IPS-15b (cell line): ENCODE data around the gene ZDHHC8.

Experiments
- H3K27me3 ChIP-seq: one replicate; pipeline ENCODE4 v1.6.1; 2013; ENCODE audit warnings: low read length; ENCODE audit not compliant: control insufficient read depth, insufficient read depth
- H3K36me3 ChIP-seq: one replicate; pipeline ENCODE4 v1.6.1; 2013; ENCODE audit warnings: low read length; ENCODE audit not compliant: control insufficient read depth, insufficient read depth
- H3K4me1 ChIP-seq: one replicate; pipeline ENCODE4 v1.6.1; 2013; ENCODE audit warnings: mild to moderate bottlenecking, low read length; ENCODE audit not compliant: control insufficient read depth, insufficient read depth
- H3K4me3 ChIP-seq: one replicate; pipeline ENCODE4 v1.5.1; 2013; ENCODE audit warnings: low read depth, low read length
- H3K9ac ChIP-seq: one replicate; pipeline ENCODE4 v1.6.1; 2013; ENCODE audit warnings: low read depth, mild to moderate bottlenecking, low read length
- H3K9me3 ChIP-seq: one replicate; pipeline ENCODE4 v1.6.1; 2013; ENCODE audit warnings: mild to moderate bottlenecking, low read length; ENCODE audit not compliant: control insufficient read depth, insufficient read depth

Gene ZDHHC8

DNA sequence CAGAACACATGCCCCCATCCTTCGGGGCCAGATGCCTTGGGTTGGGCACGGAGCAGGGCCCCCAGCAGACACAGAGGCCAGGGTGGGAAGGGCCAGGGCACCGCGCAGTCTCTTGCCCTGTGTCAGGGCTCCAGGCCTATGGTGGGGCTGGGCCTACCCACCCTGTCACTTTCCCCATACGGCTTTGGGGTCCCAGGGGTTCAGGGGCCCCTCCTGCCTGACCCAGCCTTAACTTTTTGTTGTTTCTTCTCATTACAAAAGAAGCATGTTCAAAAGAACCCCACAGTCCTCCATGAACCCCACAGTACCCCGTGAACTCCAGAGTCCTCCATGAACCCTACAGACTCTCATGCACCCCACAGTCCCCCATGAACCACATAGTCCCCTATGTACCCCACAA lies 52.2 kb downstream of the ZDHHC8 start:
- no peaks in the 10 kb centered on the region for H3K36me3 ChIP-seq
- H3K27me3 ChIP-seq, result no peaks in the 10 kb centered on the region
- no peaks in the 10 kb centered on the region for H3K4me1 ChIP-seq
- no peak overlapping the region for H3K9ac ChIP-seq
- H3K4me3 ChIP-seq, result no peak overlapping the region
- H3K9me3 ChIP-seq, result no peaks in the 10 kb centered on the region

DNA sequence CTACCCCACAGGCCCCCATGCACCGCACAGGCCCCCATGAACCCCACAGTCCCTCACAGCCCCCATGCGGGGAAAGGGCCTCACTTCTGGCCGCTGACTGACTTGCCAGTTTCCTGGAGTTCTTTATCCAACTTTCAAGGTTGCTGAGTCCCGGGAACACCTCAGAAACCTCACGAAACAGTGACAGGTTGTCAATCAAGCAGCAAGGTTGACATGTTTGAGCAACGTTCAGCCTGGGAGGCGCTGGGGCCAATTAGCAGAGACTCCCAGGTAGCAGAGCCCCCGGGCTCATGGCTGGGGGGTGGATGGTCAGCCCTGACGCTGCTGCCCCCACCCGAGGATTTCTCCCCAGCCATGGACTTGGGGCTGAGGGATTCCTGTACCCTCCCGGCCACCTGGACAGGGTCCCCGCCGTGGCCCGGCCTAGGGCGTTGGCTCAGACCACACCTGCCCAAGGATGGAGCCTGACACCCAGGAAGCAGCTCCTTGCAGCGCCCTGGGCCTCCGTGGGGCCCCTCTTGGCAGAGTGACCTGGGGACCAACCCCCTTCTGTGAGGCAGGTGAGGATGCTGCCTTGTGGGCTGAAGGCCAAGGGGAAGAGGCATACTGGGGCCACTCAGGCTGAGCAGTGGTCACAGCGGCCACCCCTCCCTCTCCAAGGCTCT lies 53.0 kb downstream of the ZDHHC8 start:
- H3K9ac ChIP-seq, result no peak overlapping the region
- no peaks in the 10 kb centered on the region for H3K36me3 ChIP-seq
- H3K4me1 ChIP-seq, result no peaks in the 10 kb centered on the region
- no peaks in the 10 kb centered on the region for H3K27me3 ChIP-seq
- no peaks in the 10 kb centered on the region for H3K9me3 ChIP-seq
- no peak overlapping the region for H3K4me3 ChIP-seq

- H3K36me3 ChIP-seq, result no peaks in the 10 kb centered on the region
- H3K4me1 ChIP-seq, result no peaks in the 10 kb centered on the region
- H3K27me3 ChIP-seq, result no peaks in the 10 kb centered on the region
- no peaks in the 10 kb centered on the region for H3K9me3 ChIP-seq
- no peak overlapping the region for H3K4me3 ChIP-seq
- no peak overlapping the region for H3K9ac ChIP-seq
Measured at GRCh38 chr22:20185750-20186149, 54.1 kb downstream of the ZDHHC8 start.

- Histone ChIP-seq H3K9me3 (no peaks in the 10 kb centered on the region), H3K4me1 (no peaks in the 10 kb centered on the region), H3K27me3 (no peaks in the 10 kb centered on the region), H3K4me3 (no peak overlapping the region), H3K9ac (no peak overlapping the region), H3K36me3 (no peaks in the 10 kb centered on the region)
Measured at GRCh38 chr22:20186183-20186870, 54.7 kb downstream of the ZDHHC8 start.

- H3K36me3 ChIP-seq, result no peaks in the 10 kb centered on the region
- no peak overlapping the region for H3K4me3 ChIP-seq
- no peaks in the 10 kb centered on the region for H3K4me1 ChIP-seq
- H3K27me3 ChIP-seq, result no peaks in the 10 kb centered on the region
- no peaks in the 10 kb centered on the region for H3K9me3 ChIP-seq
- H3K9ac ChIP-seq, result no peak overlapping the region
Measured at GRCh38 chr22:20186871-20187546, 55.4 kb downstream of the ZDHHC8 start.

- Histone ChIP-seq H3K36me3 (no peaks in the 10 kb centered on the region), H3K4me3 (no peak overlapping the region), H3K9ac (no peak overlapping the region), H3K9me3 (no peaks in the 10 kb centered on the region), H3K4me1 (no peaks in the 10 kb centered on the region), H3K27me3 (no peaks in the 10 kb centered on the region)
Measured at GRCh38 chr22:20187777-20188566, 56.4 kb downstream of the ZDHHC8 start.

DNA sequence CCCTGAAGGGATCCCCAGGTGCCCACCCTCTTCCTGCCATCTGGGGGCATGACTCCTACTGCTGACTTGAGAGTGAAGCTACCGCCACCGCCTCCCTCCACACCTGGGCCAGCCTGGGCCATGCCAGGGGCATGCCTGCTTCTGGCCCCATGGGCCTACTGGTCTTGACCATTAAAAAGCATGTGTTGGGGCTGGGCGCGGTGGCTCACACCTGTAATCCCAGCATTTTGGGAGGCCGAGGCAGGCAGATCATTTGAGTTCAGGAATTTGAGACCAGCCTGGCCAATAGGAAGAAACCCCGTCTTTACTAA lies 56.9 kb downstream of the ZDHHC8 start:
- no peaks in the 10 kb centered on the region for H3K9me3 ChIP-seq
- no peak overlapping the region for H3K4me3 ChIP-seq
- H3K9ac ChIP-seq, result no peak overlapping the region
- H3K36me3 ChIP-seq, result no peaks in the 10 kb centered on the region
- no peaks in the 10 kb centered on the region for H3K27me3 ChIP-seq
- no peaks in the 10 kb centered on the region for H3K4me1 ChIP-seq

DNA sequence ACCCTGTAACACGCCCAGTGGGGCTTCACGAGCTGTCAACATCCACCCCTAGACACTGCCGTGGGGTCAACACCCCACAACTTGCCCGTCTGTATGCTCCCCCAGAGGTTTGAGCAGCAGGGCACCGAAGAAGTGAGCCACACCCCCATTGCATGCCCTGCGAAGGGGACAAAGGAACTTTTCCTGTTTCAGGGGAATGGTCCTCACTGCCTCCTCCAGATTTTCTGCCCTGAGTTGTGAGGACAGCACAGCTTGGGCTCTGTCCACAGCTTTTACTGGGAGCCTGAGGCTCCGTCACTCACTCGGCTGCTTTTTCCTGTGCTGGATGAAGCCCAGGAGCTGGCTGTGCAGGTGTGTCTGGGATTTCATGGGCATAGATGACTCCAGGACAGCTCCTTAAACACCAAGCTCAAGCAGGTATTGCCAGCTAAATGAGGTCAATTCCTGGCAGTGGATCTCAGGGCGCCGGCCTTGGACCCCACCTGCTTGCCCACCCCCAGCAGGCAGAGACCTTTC lies 59.5 kb downstream of the ZDHHC8 start:
- no peaks in the 10 kb centered on the region for H3K4me1 ChIP-seq
- no peaks in the 10 kb centered on the region for H3K36me3 ChIP-seq
- no peak overlapping the region for H3K4me3 ChIP-seq
- no peak overlapping the region for H3K9ac ChIP-seq
- H3K9me3 ChIP-seq, result no peaks in the 10 kb centered on the region
- H3K27me3 ChIP-seq, result no peaks in the 10 kb centered on the region

DNA sequence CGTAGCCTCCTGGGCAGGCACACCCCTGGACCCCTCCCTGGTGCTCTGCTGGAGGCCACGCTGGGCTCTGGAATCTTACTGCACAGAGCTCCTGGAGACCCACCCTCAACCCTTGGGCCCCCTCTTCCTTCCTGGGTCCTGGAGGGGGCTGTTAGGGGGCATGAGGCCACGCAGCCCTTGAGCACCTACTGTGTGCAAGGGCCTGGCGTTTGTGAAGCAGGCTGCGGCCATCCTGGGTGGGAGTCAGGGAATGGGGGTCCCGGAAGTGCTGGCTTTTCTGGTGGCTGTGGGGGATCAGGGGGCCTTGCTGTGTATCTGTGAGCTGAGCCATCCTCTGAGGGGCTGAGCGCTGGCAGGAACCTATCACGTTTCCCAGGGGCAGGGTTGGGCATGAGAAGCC lies 60.2 kb downstream of the ZDHHC8 start:
- Histone ChIP-seq H3K4me1 (no peaks in the 10 kb centered on the region), H3K9ac (no peak overlapping the region), H3K36me3 (no peaks in the 10 kb centered on the region), H3K9me3 (no peaks in the 10 kb centered on the region), H3K4me3 (no peak overlapping the region), H3K27me3 (no peaks in the 10 kb centered on the region)

- Histone ChIP-seq H3K4me1 (no peaks in the 10 kb centered on the region), H3K9me3 (no peaks in the 10 kb centered on the region), H3K36me3 (no peaks in the 10 kb centered on the region), H3K4me3 (no peak overlapping the region), H3K27me3 (no peaks in the 10 kb centered on the region), H3K9ac (no peak overlapping the region)
Measured at GRCh38 chr22:20192293-20192971, 60.8 kb downstream of the ZDHHC8 start.
